HG02610 (cell line): Measurements from ENCODE around the gene CTDNEP1.

Source experiments
- ATAC-seq: cut with Tn5 transposase; IDR thresholded peaks from one replicate; pipeline ENCODE4 v1.9.1; 2021; ENCODE audit warnings: mild to moderate bottlenecking, moderate library complexity; ENCODE audit not compliant: unreplicated experiment

CTDNEP1 gene

DNA sequence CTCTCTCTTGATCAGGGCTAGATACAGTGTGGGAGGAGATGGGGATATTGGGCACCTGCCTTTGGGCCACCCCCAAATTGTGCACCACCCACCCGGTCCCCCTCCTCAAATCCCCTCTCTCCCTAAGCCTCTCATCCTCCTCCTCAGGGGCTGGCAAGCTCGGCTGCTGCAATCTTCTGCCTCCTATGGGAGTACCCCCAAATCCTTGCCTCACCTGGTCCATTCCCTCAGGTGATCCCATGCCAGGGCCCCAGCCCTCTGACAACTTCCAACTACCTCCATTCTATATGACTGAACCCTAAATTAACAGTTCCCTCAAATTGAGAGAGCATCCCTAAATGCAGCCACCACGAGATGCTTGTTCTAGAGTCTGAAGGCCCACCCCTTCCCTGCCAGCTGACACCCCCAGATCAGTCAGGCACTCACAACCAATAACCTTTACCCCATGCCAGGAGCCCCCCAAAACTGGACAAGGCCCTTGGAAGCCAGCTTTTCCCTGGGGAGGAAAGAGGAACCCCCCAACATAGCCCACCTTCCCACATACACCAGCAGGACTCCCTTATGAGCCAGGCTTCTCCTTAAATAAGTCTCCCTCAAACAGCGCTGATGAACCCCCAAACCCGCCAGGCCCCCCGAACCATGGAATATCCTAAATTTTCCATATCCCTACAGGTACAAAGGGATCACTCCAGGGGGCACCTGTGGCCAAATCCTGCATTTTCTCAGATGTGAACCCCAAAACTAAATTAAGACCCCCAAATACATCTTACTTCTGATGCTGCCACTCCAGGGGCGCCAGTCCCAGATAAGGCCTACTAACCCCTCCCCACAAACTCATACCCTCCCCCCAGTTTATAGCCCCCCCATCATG, 35.1 kb downstream of the CTDNEP1 start:
- ATAC-seq: no peak

DNA sequence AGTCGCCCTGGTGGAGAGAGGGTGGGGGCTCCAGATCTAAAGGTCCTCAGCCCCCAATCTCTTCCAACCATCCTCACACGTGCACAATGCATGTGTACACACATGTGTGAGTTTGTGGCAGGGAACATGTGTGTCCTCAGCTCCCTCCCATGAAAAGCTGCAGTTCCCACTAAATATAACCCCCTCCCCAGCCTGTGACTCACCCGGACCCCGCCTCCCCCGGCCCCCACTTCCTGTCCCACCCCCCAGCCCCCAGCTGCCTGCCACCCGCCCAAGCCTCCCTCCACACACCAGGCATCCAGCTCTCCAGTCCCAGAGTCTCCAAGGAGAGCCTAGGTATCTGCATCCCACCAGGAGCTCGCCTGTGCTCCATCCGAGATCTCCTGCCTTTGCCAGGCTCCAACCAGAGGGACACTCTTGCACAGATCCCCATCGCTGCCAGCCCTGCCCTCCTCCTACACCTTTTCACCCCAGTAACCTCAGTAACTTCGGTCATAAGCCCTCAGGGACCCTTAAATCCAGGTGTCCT, 35.8 kb downstream of the CTDNEP1 start:
- ATAC-seq: no peak

DNA sequence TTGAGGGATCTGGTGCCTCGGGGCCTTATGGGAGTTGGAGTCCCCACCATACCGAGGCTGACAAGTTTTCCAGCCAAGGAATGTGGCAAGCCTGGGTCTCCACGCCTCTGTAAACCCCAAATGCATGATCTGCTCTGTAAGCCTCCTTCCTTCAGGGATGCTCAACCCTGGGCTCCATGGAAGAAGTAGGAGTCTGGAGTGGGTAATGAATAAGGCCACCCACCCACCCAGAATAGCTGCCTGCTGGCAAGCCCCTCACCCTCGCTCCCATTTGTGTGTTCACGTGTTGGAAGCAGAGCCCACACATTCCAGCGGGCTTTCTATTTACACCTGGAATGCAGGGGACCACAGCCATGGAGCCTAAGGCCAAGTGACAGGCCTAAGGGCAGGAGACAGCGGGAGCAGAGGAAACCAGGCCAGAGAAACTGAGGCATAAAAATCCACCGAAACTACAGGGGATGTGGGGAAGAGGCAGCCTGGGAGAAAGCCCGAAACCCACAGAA, 36.3 kb downstream of the CTDNEP1 start:
- no peak for ATAC-seq

DNA sequence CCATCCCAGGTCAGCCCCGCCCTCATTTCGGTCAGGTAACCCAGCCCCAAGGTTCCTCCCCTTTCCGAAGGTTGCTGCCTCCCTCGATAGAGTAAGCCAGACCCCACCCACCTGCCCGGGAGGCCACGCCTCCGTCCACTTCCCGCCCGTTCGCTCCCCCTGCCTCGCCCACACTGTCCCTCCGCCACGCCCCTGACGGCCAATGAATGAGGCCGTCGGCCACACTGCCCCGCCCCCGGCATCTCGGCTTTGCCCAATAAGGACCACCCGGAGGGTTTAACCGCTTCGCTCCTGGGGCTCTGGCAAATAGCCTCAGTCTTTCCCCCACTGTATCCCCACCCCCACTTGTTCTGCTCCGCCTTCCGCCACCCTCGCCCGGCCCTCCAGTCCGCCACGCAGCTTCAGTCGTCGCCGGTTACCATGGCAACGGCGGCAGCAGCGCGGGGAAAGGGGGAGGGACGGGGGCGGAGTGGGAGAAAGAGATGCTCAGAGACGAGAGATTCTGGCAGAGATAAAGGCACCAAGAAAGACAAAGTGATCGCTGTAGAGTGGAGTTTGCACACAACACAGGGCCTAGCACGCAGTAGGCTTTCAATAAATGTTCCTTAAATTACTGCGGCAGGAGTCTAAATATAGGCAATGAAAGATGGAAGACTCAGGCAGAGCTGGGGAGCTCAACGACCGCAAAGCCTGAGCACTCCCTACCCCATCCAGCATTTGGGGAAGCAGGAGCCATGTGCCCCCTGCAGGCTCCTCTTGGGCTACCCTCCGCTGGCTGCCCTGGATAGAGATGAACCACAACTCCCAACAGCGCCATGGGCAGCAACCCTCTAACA, 37.0 kb downstream of the CTDNEP1 start:
- peak; percentile 72 for ATAC-seq

DNA sequence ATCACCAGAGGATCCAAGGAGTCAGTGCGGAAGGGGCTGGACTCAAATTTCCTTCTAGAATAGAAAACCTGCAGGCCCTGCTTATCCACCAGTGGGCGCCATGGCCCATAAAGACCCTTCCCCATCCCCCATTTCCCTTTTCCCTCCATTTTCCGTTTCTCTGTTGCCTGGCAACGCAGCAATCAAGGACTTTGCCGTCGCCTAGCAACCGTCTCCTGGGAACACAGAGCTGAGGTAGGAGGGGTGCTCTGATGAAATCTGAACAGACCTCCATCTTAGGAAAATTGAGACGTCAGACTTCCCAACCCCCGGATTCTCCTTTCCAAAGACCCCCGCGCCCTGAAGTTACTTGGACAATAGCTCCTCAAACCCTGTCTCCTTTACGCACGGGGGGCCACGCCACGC, 37.6 kb downstream of the CTDNEP1 start:
- no peak for ATAC-seq

DNA sequence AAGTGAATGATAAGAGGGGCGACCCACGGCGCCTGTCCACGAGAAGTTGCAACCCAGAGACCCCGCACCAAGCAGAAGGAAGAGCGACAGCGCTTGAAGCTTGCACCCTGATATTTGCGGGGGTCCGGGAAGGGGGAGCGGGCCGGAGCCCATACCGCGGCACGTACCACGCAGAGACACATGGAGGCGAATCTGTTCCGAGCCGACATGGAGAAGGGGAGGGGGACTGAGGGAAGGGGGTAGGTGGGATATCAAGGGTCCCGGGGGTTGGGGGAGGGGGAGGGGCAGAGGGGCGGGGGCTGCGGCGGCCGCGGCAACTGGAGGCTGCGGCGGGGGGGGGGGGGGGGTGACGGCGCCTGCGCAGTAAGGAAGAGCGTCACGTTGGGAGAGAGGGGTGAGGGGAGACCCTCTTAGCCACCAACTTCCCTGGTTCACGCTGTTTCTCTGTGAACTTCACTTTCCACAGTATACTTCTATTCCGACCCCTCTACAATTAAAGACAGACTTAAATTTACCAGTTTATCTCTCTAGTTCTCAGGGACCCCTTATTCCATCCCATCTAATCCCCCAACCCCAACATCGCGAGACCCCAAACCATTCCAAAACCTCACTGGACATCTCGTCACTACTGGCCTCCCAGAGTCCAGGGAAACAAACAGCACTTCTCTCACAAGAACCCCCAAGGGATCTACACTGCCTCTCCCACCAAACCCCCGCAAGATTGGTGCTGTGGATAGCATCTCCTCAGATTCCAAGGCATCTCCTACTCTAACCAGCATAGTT, 39.9 kb downstream of the CTDNEP1 start:
- ATAC-seq: no peak

DNA sequence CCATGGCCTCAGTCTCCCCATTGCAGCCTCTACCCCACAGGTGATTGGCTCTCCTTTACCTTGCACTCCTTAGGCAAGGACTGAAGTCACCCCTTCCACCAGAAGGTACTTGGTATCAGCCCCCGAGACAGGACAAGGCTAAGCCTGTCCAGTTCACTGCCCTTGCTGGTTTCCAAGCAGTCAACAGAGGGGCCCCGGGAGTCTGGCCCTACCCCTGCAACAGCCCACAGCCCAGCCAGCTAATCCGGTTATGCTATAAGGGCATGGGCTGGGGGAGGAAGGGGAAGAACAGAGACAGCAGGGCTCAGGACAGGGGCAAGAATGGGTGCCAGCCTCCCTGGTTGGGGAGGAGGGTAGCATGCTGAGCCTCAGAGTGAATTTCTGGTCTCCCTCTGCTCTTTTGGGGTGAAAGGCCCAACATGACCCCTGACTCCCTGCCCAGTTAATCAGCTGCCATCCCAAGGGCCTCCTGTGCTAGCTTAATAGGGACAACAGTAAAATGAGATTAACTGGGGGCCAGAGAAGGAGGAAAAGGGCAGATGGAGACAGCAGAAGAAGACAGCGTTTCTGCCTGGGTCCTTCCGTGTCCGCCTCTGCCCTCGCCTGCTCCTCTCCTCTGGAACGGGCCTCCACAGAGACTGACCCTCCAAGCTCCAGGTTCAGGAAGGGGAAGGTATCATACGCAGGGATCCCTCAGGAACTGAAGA, 42.6 kb downstream of the CTDNEP1 start:
- ATAC-seq: no peak

DNA sequence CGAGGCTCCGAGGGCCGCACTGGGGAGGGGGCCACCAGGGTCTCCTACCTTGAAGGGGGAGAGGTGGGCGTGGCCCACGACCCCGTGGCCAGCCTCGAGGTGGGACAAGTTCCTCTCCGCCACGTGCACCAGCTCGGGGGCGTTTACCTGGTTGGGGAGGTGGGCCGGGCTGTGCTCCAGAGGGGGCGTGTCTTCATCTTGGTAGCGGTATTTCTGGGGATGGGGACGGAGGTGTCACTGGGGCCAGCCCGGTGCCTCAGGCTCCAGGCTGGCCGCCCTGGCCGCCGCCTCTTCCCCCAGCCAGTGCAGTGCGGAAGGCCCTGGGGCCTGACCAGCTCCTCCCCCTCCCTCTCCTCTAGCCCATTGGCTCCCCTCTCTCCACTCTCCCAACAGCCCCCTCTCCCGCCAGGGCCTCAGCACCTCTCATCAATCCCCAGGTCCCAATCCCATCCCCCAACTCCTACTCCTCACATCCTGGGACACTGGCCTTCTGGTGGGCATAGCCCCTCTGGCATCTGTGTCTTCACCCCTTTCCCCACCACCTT, 43.4 kb downstream of the CTDNEP1 start:
- ATAC-seq: no peak

DNA sequence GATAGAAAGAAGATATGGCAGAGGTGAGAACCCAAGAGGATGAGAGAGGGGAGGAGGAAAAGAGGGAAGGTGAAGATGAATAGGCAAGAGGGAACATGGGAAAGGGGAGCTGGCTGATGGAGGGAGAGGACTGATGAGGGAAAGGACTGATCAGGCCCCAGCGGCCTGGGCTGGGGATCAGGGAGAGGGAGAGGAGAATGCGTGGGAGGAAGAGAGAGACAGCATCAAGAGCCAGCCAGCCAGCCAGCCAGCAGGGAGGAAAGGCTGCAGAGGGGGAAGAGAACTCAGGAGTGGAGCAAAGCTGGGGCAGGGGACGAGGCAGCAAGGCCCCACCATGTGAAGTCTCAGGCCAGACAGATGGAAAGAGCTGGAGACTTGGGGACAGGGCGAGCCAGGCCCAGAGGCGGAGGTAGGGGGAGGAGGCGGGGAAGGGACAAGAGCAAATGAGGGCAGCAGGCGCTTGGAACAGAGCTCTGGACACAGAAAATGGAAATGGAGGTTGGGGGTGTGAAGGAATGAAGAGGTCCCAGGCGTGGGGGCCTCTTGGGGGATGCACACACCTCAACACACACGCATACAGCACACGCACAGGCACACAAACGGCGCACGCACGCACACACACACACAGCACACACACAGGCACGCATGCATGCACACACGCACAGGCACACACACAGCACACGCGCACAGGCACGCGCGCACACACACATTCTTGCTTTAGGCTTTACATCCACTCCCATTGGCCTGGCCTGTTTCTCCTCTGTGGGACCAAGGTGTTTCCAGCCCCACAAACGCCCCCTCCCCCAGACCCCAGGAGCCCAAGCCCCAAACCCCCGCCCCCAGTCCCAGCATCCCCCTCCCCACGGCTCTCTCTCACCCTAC, 44.2 kb downstream of the CTDNEP1 start:
- no peak for ATAC-seq

DNA sequence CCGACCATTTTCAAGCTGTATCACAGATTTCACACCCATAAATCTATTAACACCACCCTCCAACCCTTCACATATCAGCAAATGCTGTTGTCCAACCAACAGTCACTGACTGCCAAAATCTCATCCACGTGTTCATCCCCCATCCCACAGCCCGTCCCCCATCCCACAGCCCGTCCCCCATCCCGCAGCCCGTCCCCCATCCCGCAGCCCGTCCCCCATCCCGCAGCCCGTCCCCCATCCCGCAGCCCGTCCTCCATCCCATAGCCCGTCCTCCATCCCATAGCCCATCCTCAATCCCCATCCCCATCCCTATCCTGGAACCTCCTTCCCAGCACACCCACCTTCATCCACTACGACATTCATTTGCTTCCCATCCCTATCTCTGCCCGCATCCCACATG, 46.0 kb downstream of the CTDNEP1 start:
- ATAC-seq: no peak

DNA sequence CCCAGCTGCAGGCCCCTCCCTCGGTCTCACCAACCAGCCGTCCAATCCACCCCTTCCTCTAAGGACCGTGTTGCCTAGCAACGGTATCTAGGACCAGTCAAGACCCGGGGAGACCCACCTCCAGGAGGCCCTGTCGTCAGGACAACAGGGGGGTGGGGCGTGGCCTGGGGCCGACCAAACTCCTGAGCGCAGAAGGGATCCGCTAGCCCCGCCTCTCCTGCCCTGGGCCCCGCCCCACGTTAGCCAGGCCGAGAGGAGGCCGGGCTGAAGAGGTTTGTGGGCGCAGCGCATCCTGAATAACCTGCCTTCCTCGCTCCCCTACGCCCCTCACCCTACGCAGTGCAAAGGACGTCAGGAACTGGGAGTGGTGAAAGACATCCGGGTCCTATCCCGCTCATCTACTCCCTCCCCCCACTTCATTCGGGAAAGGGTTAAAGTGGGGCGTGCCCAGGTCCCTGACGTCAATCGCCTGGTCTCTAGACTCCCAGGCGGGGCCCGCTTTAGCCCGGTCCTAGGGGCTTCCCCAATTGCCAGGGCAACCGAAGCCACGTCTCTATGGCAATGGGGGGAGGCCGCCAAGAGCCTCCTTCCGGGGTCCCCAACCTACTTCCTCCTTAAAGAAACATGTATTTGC, 46.6 kb downstream of the CTDNEP1 start:
- peak; percentile 90 for ATAC-seq

DNA sequence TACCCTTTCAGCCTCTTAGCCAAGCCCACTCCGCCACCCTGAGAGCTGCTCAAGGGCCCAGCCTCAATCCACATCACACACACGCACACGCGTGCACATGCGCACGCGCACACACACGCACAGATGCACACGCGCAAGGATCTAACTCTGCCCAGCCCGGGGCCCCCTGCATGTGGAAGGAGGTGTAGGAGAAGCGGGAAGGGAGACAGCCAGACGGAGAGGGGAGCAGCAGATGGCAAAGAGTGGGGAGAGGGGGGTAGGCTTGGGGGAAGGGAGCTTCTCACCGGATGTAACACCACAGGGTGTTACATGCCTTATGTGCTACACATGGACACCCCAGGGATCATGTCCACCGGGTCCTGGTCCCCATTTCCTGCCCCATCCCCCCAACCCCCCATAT, 47.2 kb downstream of the CTDNEP1 start:
- ATAC-seq: no peak

DNA sequence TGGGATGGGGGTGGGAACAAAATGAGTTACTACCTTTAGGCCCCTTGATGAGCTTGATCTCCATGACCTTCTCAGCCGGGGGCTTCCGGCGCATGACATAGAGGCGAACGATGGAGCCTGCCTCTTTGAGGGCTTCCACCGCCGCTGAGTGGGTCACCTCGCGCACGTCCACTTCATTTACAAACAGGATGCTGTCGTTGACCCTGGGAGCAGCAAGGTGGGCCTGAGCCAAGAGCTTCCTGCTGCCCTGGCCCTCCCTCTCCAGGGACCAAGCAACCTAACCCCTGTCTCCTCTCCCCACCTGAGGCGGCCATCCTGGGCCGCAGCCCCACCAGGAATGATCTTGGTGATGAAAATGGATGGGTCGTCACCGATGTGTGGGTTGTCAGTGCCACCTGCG, 48.1 kb downstream of the CTDNEP1 start:
- no peak for ATAC-seq

DNA sequence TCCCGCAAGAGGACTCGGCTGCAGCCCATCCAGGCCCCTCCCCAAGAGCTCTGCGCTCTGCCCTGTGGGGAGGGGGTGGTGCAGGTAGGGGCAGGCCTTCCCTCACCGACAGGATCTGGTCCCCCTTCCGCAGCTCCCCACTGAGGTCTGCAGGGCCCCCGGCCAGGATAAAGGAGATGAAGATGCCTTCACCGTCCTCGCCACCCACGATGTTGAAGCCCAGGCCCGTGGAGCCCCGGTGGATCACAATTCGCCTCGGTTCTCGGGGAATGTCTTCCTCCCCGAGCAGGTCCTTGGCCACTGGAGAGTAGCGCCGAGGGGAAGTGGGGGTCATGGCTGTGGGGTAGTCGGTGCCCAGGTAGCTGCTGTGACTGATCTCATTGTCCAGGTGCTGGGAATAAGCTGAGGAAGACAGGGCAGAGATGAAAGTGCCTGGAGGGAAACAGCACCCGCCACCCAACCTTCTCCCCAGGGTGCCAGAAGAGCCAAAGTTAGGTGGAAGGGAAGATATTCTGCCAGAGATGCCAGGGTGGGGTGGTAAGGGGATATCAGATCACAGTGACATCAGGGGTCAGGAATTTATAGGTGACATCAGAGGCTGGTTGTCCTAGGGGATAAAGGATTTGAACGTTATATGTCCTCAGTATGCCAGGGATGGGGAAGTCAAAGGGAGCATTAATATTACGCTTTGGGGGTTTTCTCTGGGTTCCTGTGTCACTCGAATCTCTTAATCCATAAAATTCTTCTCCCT, 54.7 kb downstream of the CTDNEP1 start:
- ATAC-seq: no peak

DNA sequence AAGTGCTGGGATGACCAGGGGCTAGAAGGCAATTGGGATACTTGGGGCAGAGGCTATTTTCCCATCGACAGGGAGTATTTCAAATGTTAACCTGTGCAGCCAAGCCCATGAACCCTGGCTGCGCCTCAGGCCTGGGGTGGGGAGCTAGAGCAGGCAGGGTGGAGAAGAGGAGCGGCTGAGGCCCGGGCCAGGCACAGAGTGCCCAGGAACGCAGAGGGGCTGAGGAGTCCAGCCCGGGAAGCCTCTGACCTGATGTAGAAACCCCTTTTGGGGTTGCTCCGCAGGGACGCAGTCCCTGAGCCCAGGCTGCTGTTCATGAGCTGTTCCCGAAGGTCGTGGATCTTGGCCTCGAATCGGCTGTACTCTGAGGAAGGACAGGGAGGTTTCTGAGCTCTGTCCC, 55.6 kb downstream of the CTDNEP1 start:
- ATAC-seq: no peak
